GM18517 (cell line): ENCODE results near the gene ELAVL3.

ENCODE experiments used
- ATAC-seq: cut with Tn5 transposase; IDR thresholded peaks from one replicate; pipeline ENCODE4 v1.9.1; 2021; ENCODE audit warnings: mild to moderate bottlenecking, moderate library complexity; ENCODE audit not compliant: unreplicated experiment

ELAVL3 gene

GRCh38 chr19:11480715-11481533 lies at the start of gene ELAVL3:
Gene ELAVL3, minus strand, starts transcription at chr19:11481046. Its CDS starts 438 bp downstream, at chr19:11480608.
- ATAC-seq, result no peak

GRCh38 chr19:11530432-11530831 lies 49.6 kb upstream of the ELAVL3 start:
- ATAC-seq, result no peak

GRCh38 chr19:11528551-11529341 lies 47.9 kb upstream of the ELAVL3 start, which contains the start of gene ECSIT:
Gene ECSIT, minus strand, starts transcription at chr19:11529134. Its CDS starts 9,964 bp downstream, at chr19:11519170.
- peak; percentile 94 for ATAC-seq

- no peak for ATAC-seq
These were observed 38.3 kb upstream of the ELAVL3 start for GRCh38 chr19:11519138-11519537.

- ATAC-seq, result no peak
These were observed 33.1 kb upstream of the ELAVL3 start for GRCh38 chr19:11513946-11514345.

GRCh38 chr19:11510444-11510843 lies 29.6 kb upstream of the ELAVL3 start:
- ATAC-seq, result no peak

- no peak for ATAC-seq
These were observed 26.7 kb upstream of the ELAVL3 start for GRCh38 chr19:11507370-11508078.

GRCh38 chr19:11506967-11507366 lies 26.1 kb upstream of the ELAVL3 start:
- ATAC-seq, result no peak

GRCh38 chr19:11506101-11506555 lies 25.3 kb upstream of the ELAVL3 start:
- ATAC-seq, result peak; percentile 35

GRCh38 chr19:11505504-11506100 lies 24.8 kb upstream of the ELAVL3 start, which contains the start of gene ZNF653:
Gene ZNF653, minus strand, starts transcription at chr19:11505839. Its CDS starts 53 bp downstream, at chr19:11505786.
- peak; percentile 43 for ATAC-seq

- peak; percentile 86 for ATAC-seq
These were observed 24.2 kb upstream of the ELAVL3 start for GRCh38 chr19:11505032-11505503.

- ATAC-seq, result no peak
These were observed 23.7 kb upstream of the ELAVL3 start for GRCh38 chr19:11504502-11505031.

GRCh38 chr19:11499890-11500420 lies 19.1 kb upstream of the ELAVL3 start:
- no peak for ATAC-seq

GRCh38 chr19:11499220-11499726 lies 18.4 kb upstream of the ELAVL3 start:
- ATAC-seq, result no peak

GRCh38 chr19:11496391-11497163 lies 15.7 kb upstream of the ELAVL3 start:
- ATAC-seq, result no peak

- ATAC-seq, result no peak
These were observed 15.0 kb upstream of the ELAVL3 start for GRCh38 chr19:11495885-11496284.

- ATAC-seq, result no peak
These were observed 14.6 kb upstream of the ELAVL3 start for GRCh38 chr19:11495481-11495880.

GRCh38 chr19:11494634-11495285 lies 13.9 kb upstream of the ELAVL3 start:
- no peak for ATAC-seq
